T-helper 9 cell (primary cell): ENCODE results near the gene SAXO1.
"Not testable (repeated sequence)": the region's sequence is repeated elsewhere in the genome, so short reads cannot be mapped to it uniquely, and the experiment has no call there.

Source experiments
- DNase-seq: peaks from one replicate; pipeline ENCODE4 v3.0.0-alpha.2; 2020

Gene SAXO1

GRCh38 chr9:18997151-18997550 lies 35.9 kb downstream of the SAXO1 start:
- no peak for DNase-seq

GRCh38 chr9:18996211-18996610 lies 36.8 kb downstream of the SAXO1 start:
- DNase-seq: no peak

GRCh38 chr9:18994263-18994916 lies 38.6 kb downstream of the SAXO1 start:
- no peak for DNase-seq

GRCh38 chr9:18991197-18991596 lies 41.8 kb downstream of the SAXO1 start:
- not testable (repeated sequence) for DNase-seq

GRCh38 chr9:18990494-18990893 lies 42.5 kb downstream of the SAXO1 start:
- DNase-seq: no peak

- DNase-seq: no peak
These were observed 43.1 kb downstream of the SAXO1 start for GRCh38 chr9:18989865-18990264.

GRCh38 chr9:18989097-18989496 lies 43.9 kb downstream of the SAXO1 start:
- no peak for DNase-seq

GRCh38 chr9:18988003-18988402 lies 45.0 kb downstream of the SAXO1 start:
- no peak for DNase-seq

GRCh38 chr9:18985996-18986395 lies 47.0 kb downstream of the SAXO1 start:
- DNase-seq: no peak

GRCh38 chr9:18985464-18985951 lies 47.5 kb downstream of the SAXO1 start:
- DNase-seq: no peak

GRCh38 chr9:18982262-18982620 lies 50.8 kb downstream of the SAXO1 start:
- DNase-seq: no peak

- DNase-seq: no peak
These were observed 51.3 kb downstream of the SAXO1 start for GRCh38 chr9:18981476-18982261.

- DNase-seq: no peak
These were observed 52.8 kb downstream of the SAXO1 start for GRCh38 chr9:18980189-18980588.

GRCh38 chr9:18979367-18979766 lies 53.6 kb downstream of the SAXO1 start:
- DNase-seq: no peak

GRCh38 chr9:18978188-18978587 lies 54.8 kb downstream of the SAXO1 start:
- DNase-seq: no peak

GRCh38 chr9:18976709-18977531 lies 56.1 kb downstream of the SAXO1 start:
- no peak for DNase-seq

- DNase-seq: no peak
These were observed 56.7 kb downstream of the SAXO1 start for GRCh38 chr9:18976221-18976708.

- DNase-seq: no peak
These were observed 59.7 kb downstream of the SAXO1 start for GRCh38 chr9:18973348-18973747.

- no peak for DNase-seq
These were observed 60.3 kb downstream of the SAXO1 start for GRCh38 chr9:18972675-18973074.

- DNase-seq: no peak
These were observed 61.1 kb downstream of the SAXO1 start for GRCh38 chr9:18971909-18972308.

- DNase-seq: no peak
These were observed 61.6 kb downstream of the SAXO1 start for GRCh38 chr9:18971404-18971803.

- DNase-seq: no peak
These were observed 62.6 kb downstream of the SAXO1 start for GRCh38 chr9:18970393-18970792.

- DNase-seq: no peak
These were observed 63.9 kb downstream of the SAXO1 start for GRCh38 chr9:18969128-18969527.
